Upper lobe of left lung (tissue), 6 donors: ENCODE data around the gene CD70. TPM values are rescaled to one million over a fixed set of nuclear protein-coding genes. Genes with fewer than 3 reads are reported as not detected.
"Not testable (repeated sequence)": the region's sequence is repeated elsewhere in the genome, so short reads cannot be mapped to it uniquely, and the experiment has no call there.

Source experiments
- ATAC-seq, 2 donors: fragments of 200-7000 bp; cut with Tn5 transposase; one replicate each; pipeline ENCODE4 v1.9.1; 2022; ENCODE audit warnings: mild to moderate bottlenecking in 2 of 2, moderate library complexity in 2 of 2; ENCODE audit not compliant: low FRiP score in 2 of 2
- DNase-seq, 2 donors: peaks; one replicate each; pipeline ENCODE4 v3.0.0-alpha.2; 2019 to 2020
- H3K27ac ChIP-seq, 4 donors: fragments of 200-600 bp; sonication (generic); one replicate each; pipeline ENCODE4 v1.5.1; 2016 to 2019
- H3K27me3 ChIP-seq, 4 donors: fragments of 200-600 bp; sonication (generic); one replicate each; pipeline ENCODE4 v1.5.1; 2017 to 2019
- H3K36me3 ChIP-seq, 4 donors: fragments of 200-600 bp; sonication (generic); one replicate each; pipeline ENCODE4 v1.5.1; 2016 to 2019
- H3K4me1 ChIP-seq, 4 donors: fragments of 200-600 bp; sonication (generic); one replicate each; pipeline ENCODE4 v1.5.1; 2018 to 2019
- H3K4me3 ChIP-seq, 4 donors: fragments of 200-600 bp; sonication (generic); one replicate each; pipeline ENCODE4 v1.5.1; 2017 to 2019; ENCODE audit warnings: mild to moderate bottlenecking in 2 of 4, moderate library complexity in 1 of 4
- H3K9me3 ChIP-seq, 4 donors: fragments of 200-600 bp; sonication (generic); one replicate each; pipeline ENCODE4 v1.5.1; 2018 to 2019
- EP300 ChIP-seq, 4 donors: sonication (generic); formaldehyde crosslinking; IDR thresholded peaks; one replicate each; pipeline ENCODE4 v1.5.1; 2017; ENCODE audit warnings: antibody characterized with exemption in 4 of 4, control low read depth in 2 of 4
- POLR2A ChIP-seq, 4 donors: fragments of 450-650 bp; IDR thresholded peaks; one replicate each; pipeline ENCODE4 v1.5.1; 2016 to 2017; ENCODE audit warnings: antibody characterized with exemption in 4 of 4, mild to moderate bottlenecking in 2 of 4
- POLR2AphosphoS5 ChIP-seq, 2 donors: sonication (generic); formaldehyde crosslinking; IDR thresholded peaks; one replicate each; pipeline ENCODE4 v1.5.1; 2017; ENCODE audit warnings: antibody characterized with exemption in 2 of 2
- WGBS, 2 donors: methylation state at CpG; one replicate each; pipeline ENCODE4 v1.1.5; 2017 to 2018; 5-methylcytosine and 5-hydroxymethylcytosine counted together
- total RNA-seq, 6 donors: library from RNA; depleted of rRNA in 4 of 6; stranded (reverse); fragments of >200 nt in 4 of 6; gene quantifications; one replicate each; pipeline versions ENCODE4 v1.1.0 to v1.2.1, GENCODE V29; 2016 to 2021
- TF ChIP-seq, protein P1 (sequence below), 6 experiments: fragments of 450-650 bp in 4 of 6; fragments of 200-600 bp in 2 of 6; sonication (generic) in 2 of 6; IDR thresholded peaks; one replicate each; pipeline ENCODE4 v1.5.1; 2016 to 2019; ENCODE audit warnings: antibody characterized with exemption in 6 of 6
- donor health status: DM: no; HTN: no; CAD: no; lungs with moderate emphysema.
- donor health status: DM: no; HTN: yes; CAD: no; lungs with severe emphysema.

CD70 gene
- total RNA-seq, 6 donors from 2014 or later, result 0.31 to 1.3 TPM; not detected in 4

GRCh38 chr19:6588508-6589345 lies 2.2 kb downstream of the CD70 start:
- Histone ChIP-seq H3K27me3 (peaks cover 0 to 23% (median 11%) of the 10 kb centered on the region in 4 donors), H3K4me1 (peaks cover 12 to 31% (median 23%) of the 10 kb centered on the region in 4 donors), H3K36me3 (no peaks in the 10 kb centered on the region), H3K9me3 (no peaks in the 10 kb centered on the region), H3K27ac (no peak overlapping the region), H3K4me3 (no peak overlapping the region)
- ATAC-seq (no peak), DNase-seq (no peak)
- WGBS, 2 donors, result 6 to 10% methylated on average over 20 of the region's 20 CpGs
- TF ChIP-seq POLR2AphosphoS5 (IDR thresholded peaks at IDR 0.05), result no peak

GRCh38 chr19:6587998-6588507 lies 2.9 kb downstream of the CD70 start:
- Histone ChIP-seq H3K4me3 (no peak overlapping the region), H3K36me3 (no peaks in the 10 kb centered on the region), H3K27me3 (peaks cover 0 to 23% (median 11%) of the 10 kb centered on the region in 4 donors), H3K27ac (no peak overlapping the region), H3K9me3 (no peaks in the 10 kb centered on the region), H3K4me1 (peaks cover 12 to 31% (median 23%) of the 10 kb centered on the region in 4 donors)
- DNase-seq (no peak), ATAC-seq (no peak)
- TF ChIP-seq EP300 (IDR thresholded peaks at IDR 0.05) (no peak), POLR2AphosphoS5 (IDR thresholded peaks at IDR 0.05) (no peak), POLR2A (IDR thresholded peaks at IDR 0.05) (no peak)
- TF ChIP-seq, protein P1, sequence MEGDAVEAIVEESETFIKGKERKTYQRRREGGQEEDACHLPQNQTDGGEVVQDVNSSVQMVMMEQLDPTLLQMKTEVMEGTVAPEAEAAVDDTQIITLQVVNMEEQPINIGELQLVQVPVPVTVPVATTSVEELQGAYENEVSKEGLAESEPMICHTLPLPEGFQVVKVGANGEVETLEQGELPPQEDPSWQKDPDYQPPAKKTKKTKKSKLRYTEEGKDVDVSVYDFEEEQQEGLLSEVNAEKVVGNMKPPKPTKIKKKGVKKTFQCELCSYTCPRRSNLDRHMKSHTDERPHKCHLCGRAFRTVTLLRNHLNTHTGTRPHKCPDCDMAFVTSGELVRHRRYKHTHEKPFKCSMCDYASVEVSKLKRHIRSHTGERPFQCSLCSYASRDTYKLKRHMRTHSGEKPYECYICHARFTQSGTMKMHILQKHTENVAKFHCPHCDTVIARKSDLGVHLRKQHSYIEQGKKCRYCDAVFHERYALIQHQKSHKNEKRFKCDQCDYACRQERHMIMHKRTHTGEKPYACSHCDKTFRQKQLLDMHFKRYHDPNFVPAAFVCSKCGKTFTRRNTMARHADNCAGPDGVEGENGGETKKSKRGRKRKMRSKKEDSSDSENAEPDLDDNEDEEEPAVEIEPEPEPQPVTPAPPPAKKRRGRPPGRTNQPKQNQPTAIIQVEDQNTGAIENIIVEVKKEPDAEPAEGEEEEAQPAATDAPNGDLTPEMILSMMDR (IDR thresholded peaks at IDR 0.05), result no peak
- 14 to 17% methylated on average over 9 of the region's 9 CpGs for WGBS, 2 donors

GRCh38 chr19:6587093-6587820 lies 3.7 kb downstream of the CD70 start:
- WGBS, 2 donors, result 4 to 7% methylated on average over 27 of the region's 27 CpGs
- H3K4me1 ChIP-seq, result peaks cover 12 to 31% (median 23%) of the 10 kb centered on the region in 4 donors
- H3K27ac ChIP-seq, result no peak overlapping the region
- DNase-seq, result no peak
- peaks cover 0 to 23% (median 11%) of the 10 kb centered on the region in 4 donors for H3K27me3 ChIP-seq
- peak in 1 of 2 donors; percentile 19 for ATAC-seq
- TF ChIP-seq POLR2AphosphoS5 (IDR thresholded peaks at IDR 0.05), result no peak
- no peak for TF ChIP-seq EP300 (IDR thresholded peaks at IDR 0.05)
- TF ChIP-seq, protein P1 (IDR thresholded peaks at IDR 0.05), result no peak
- no peak for TF ChIP-seq POLR2A (IDR thresholded peaks at IDR 0.05)
- no peaks in the 10 kb centered on the region for H3K36me3 ChIP-seq
- no peak overlapping the region for H3K4me3 ChIP-seq
- no peaks in the 10 kb centered on the region for H3K9me3 ChIP-seq

GRCh38 chr19:6586726-6587092 lies 4.2 kb downstream of the CD70 start:
- WGBS, 2 donors, result 14 to 21% methylated on average over 4 of the region's 4 CpGs
- H3K36me3 ChIP-seq, result no peaks in the 10 kb centered on the region
- peaks cover 12 to 31% (median 23%) of the 10 kb centered on the region in 4 donors for H3K4me1 ChIP-seq
- TF ChIP-seq EP300 (IDR thresholded peaks at IDR 0.05) (no peak), POLR2A (IDR thresholded peaks at IDR 0.05) (no peak), POLR2AphosphoS5 (IDR thresholded peaks at IDR 0.05) (no peak)
- TF ChIP-seq, protein P1 (IDR thresholded peaks at IDR 0.05), result no peak
- H3K27me3 ChIP-seq, result peaks cover 0 to 23% (median 11%) of the 10 kb centered on the region in 4 donors
- DNase-seq (no peak), ATAC-seq (no peak)
- H3K4me3 ChIP-seq, result no peak overlapping the region
- H3K9me3 ChIP-seq, result no peaks in the 10 kb centered on the region
- no peak overlapping the region for H3K27ac ChIP-seq

DNA sequence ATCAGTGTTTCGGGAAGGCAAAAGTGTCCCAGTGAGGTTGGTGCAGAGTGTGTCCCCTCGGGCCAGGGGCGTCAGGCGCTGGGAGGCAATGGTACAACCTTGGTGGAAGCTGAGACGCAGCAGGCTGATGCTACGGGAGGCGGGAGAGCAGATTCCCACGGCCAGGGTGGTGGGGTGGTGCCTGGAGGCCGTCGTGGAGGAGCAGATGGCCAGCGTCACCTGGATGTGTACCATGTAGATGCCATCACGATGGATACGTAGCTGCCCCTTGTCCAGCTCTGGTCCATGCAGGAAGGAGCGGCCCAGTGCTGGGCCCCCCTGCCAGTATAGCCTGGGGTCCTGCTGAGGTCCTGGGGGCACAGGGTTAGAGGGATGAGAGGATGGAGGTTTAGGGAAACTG lies 4.9 kb downstream of the CD70 start:
- peaks cover 9 to 26% (median 21%) of the 10 kb centered on the region in 4 donors for H3K4me1 ChIP-seq
- H3K4me3 ChIP-seq, result no peak overlapping the region
- no peaks in the 10 kb centered on the region for H3K36me3 ChIP-seq
- 65 to 66% methylated on average over 14 of the region's 14 CpGs for WGBS, 2 donors
- no peak overlapping the region for H3K27ac ChIP-seq
- DNase-seq (peak in 1 of 2 donors; percentile 36), ATAC-seq (peak in 1 of 2 donors; percentile 9)
- H3K27me3 ChIP-seq, result peaks cover 0 to 17% (median 9%) of the 10 kb centered on the region in 4 donors
- TF ChIP-seq EP300 (IDR thresholded peaks at IDR 0.05), result no peak
- no peak for TF ChIP-seq POLR2AphosphoS5 (IDR thresholded peaks at IDR 0.05)
- no peak for TF ChIP-seq POLR2A (IDR thresholded peaks at IDR 0.05)
- TF ChIP-seq, protein P1 (IDR thresholded peaks at IDR 0.05), result no peak
- H3K9me3 ChIP-seq, result no peaks in the 10 kb centered on the region

DNA sequence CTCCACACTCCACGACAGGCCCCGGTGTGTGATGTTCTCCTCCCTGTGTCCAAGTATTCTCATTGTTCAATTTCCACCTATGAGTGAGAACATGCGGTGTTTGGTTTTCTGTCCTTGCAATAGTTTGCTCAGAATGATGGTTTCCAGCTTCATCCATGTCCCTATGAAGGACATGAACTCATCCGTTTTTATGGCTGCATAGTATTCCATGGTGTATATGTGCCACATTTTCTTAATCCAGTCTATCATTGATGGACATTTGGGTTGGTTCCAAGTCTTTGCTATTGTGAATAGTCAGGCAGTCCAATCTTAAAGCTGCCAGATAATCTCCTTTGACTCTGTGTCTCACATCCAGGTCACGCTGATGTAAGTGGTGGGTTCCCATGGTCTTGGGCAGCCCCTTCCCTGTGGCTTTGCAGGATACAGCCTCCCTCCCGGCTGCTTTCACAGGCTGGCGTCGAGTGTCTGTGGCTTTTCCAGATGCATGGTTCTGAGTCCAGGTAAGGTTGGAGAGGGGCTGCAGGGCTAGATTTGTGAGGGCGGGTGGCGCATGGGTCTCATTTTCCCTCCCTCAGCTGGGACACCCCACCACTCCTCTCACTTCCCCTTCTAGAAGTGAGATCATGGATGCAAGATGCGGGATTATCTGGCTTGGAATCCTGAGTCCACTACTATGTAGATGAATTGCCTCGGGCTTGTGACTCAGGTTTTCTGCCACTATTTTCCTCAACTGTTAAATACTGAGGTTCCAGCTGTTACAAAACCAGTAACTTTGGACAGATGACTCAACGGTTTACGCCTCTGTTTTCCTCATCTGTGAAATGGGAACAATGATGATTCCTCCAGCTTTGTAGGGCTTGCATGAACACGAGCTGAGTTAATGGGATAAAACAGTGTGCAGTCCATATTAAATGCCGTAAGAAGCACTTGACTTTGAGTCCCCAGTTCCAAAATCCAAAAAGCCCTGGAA lies 8.2 kb downstream of the CD70 start:
- WGBS, 2 donors, result 77 to 87% methylated on average over 15 to 16 of the region's 16 CpGs
- not testable (repeated sequence) for H3K4me3 ChIP-seq, ATAC-seq, H3K27me3 ChIP-seq, DNase-seq, H3K9me3 ChIP-seq, H3K36me3 ChIP-seq, H3K27ac ChIP-seq
- H3K4me1 ChIP-seq, result peaks cover 0 to 12% (median 4%) of the 10 kb centered on the region in 4 donors
